OCI-LY1 (cell line): ENCODE data around the gene TP53I3.
"Not testable (repeated sequence)": the region's sequence is repeated elsewhere in the genome, so short reads cannot be mapped to it uniquely, and the experiment has no call there.

Experiments
- H2AFZ ChIP-seq: fragments of 200-600 bp; sonication (generic), shearing (Covaris generic); 2 replicates; pipeline ENCODE4 v1.6.0; 2014; ENCODE audit warnings: antibody characterized with exemption, mild to moderate bottlenecking, low read length
- H3F3A ChIP-seq: fragments of 200-600 bp; sonication (generic), shearing (Covaris generic); 2 replicates; pipeline ENCODE4 v1.6.0; 2014; ENCODE audit warnings: mild to moderate bottlenecking, antibody characterized with exemption, low read length, moderate library complexity; ENCODE audit not compliant: insufficient read depth
- H3K27ac ChIP-seq: fragments of 200-600 bp; sonication (generic); 2 replicates; pipeline ENCODE4 v1.5.1; 2014; ENCODE audit warnings: low read length, mixed run types, mild to moderate bottlenecking, low read depth; ENCODE audit not compliant: poor library complexity, severe bottlenecking
- H3K27me3 ChIP-seq: fragments of 200-600 bp; sonication (generic); 2 replicates; pipeline ENCODE4 v1.6.0; 2014; ENCODE audit warnings: antibody characterized with exemption, mild to moderate bottlenecking, low read length, moderate library complexity; ENCODE audit not compliant: insufficient read depth
- H3K36me3 ChIP-seq: fragments of 200-600 bp; sonication (generic); 2 replicates; pipeline ENCODE4 v1.6.1; 2014; ENCODE audit warnings: mild to moderate bottlenecking, antibody characterized with exemption, low read length, moderate library complexity, mixed read lengths; ENCODE audit not compliant: insufficient read depth
- H3K4me1 ChIP-seq: fragments of 200-600 bp; sonication (generic); 2 replicates; pipeline ENCODE4 v1.5.1; 2014; ENCODE audit warnings: mild to moderate bottlenecking, low read length, moderate library complexity; ENCODE audit not compliant: insufficient read depth, severe bottlenecking
- H3K4me2 ChIP-seq: fragments of 200-600 bp; sonication (generic), shearing (Covaris generic); 2 replicates; pipeline ENCODE4 v1.6.1; 2014; ENCODE audit warnings: low read length
- H3K4me3 ChIP-seq: fragments of 200-600 bp; sonication (generic); 2 replicates; pipeline ENCODE4 v1.5.1; 2014; ENCODE audit warnings: low read length, low read depth, mild to moderate bottlenecking, mixed read lengths; ENCODE audit not compliant: poor library complexity, severe bottlenecking
- H3K79me2 ChIP-seq: fragments of 200-600 bp; shearing (Covaris generic); 2 replicates; pipeline ENCODE4 v1.6.1; 2016; ENCODE audit warnings: mixed run types, low read length, mixed read lengths; ENCODE audit not compliant: insufficient read depth
- H3K9ac ChIP-seq: fragments of 200-600 bp; sonication (generic), shearing (Covaris generic); 2 replicates; pipeline ENCODE4 v1.6.1; 2014; ENCODE audit warnings: mild to moderate bottlenecking, low read length, mixed read lengths
- H3K9me2 ChIP-seq: fragments of 200-600 bp; sonication (generic), shearing (Covaris generic); 2 replicates; pipeline ENCODE4 v1.6.1; 2014; ENCODE audit warnings: low read depth, mild to moderate bottlenecking, low read length, mixed read lengths
- H3K9me3 ChIP-seq: fragments of 200-600 bp; shearing (Covaris generic); 2 replicates; pipeline ENCODE4 v1.6.1; 2014; ENCODE audit warnings: low read length, mixed read lengths
- H4K20me1 ChIP-seq: fragments of 200-600 bp; sonication (generic), shearing (Covaris generic); 2 replicates; pipeline ENCODE4 v1.6.0; 2016; ENCODE audit warnings: mild to moderate bottlenecking, low read length; ENCODE audit not compliant: insufficient read depth
- CTCF ChIP-seq: fragments of 200-600 bp; sonication (generic), shearing (Covaris generic); IDR thresholded peaks from 2 replicates; pipeline ENCODE4 v1.5.1; 2017; ENCODE audit warnings: mild to moderate bottlenecking, antibody characterized with exemption, low read length, moderate library complexity, mixed read lengths
- EZH2 ChIP-seq: fragments of 200-600 bp; sonication (generic), shearing (Covaris generic); IDR thresholded peaks from 2 replicates; pipeline ENCODE4 v1.8.0; 2017; ENCODE audit warnings: borderline replicate concordance, mixed run types, mild to moderate bottlenecking, antibody characterized with exemption, low read length, moderate library complexity, mixed read lengths

Gene TP53I3

GRCh38 chr2:24101992-24102391 is 17.4 kb upstream of the TP53I3 start:
- H3K9ac ChIP-seq = no peak overlapping the region
- H3K9me2 ChIP-seq = no peaks in the 10 kb centered on the region

GRCh38 chr2:24100732-24101131 is 16.1 kb upstream of the TP53I3 start:
- not testable (repeated sequence) for H3K27me3 ChIP-seq, H4K20me1 ChIP-seq, H3K4me1 ChIP-seq, H3F3A ChIP-seq, H3K9me2 ChIP-seq, H3K4me3 ChIP-seq, H3K36me3 ChIP-seq, H2AFZ ChIP-seq, H3K79me2 ChIP-seq, H3K9ac ChIP-seq, H3K4me2 ChIP-seq, H3K27ac ChIP-seq, H3K9me3 ChIP-seq

More at GRCh38 chr2:24101992-24102391, 17.4 kb upstream of the TP53I3 start:
- no peak overlapping the region for H2AFZ ChIP-seq
- no peak for TF ChIP-seq EZH2
- no peak for TF ChIP-seq CTCF
- H3K4me3 ChIP-seq = no peak overlapping the region
- no peaks in the 10 kb centered on the region for H3K36me3 ChIP-seq
- H3F3A ChIP-seq = no peaks in the 10 kb centered on the region
- H3K9me3 ChIP-seq = no peaks in the 10 kb centered on the region
- H3K4me1 ChIP-seq = no peaks in the 10 kb centered on the region
- H4K20me1 ChIP-seq = no peaks in the 10 kb centered on the region
- no peaks in the 10 kb centered on the region for H3K27me3 ChIP-seq
- H3K27ac ChIP-seq = no peak overlapping the region
- H3K79me2 ChIP-seq = no peaks in the 10 kb centered on the region
- H3K4me2 ChIP-seq = no peak overlapping the region

GRCh38 chr2:24095171-24095677 is 10.6 kb upstream of the TP53I3 start:
- H3K27ac ChIP-seq, H3K36me3 ChIP-seq, H2AFZ ChIP-seq, H3K4me2 ChIP-seq, H3K9me3 ChIP-seq, H4K20me1 ChIP-seq, H3K9me2 ChIP-seq, H3K4me1 ChIP-seq, H3K4me3 ChIP-seq, H3F3A ChIP-seq, H3K79me2 ChIP-seq, H3K27me3 ChIP-seq, H3K9ac ChIP-seq: not testable (repeated sequence)

GRCh38 chr2:24093270-24093669 is 8.6 kb upstream of the TP53I3 start:
- not testable (repeated sequence) for H3K79me2 ChIP-seq, H3F3A ChIP-seq, H3K9ac ChIP-seq, H2AFZ ChIP-seq, H3K4me2 ChIP-seq, H3K27me3 ChIP-seq, H3K4me3 ChIP-seq, H4K20me1 ChIP-seq, H3K27ac ChIP-seq, H3K4me1 ChIP-seq, H3K9me3 ChIP-seq, H3K36me3 ChIP-seq, H3K9me2 ChIP-seq

- Histone ChIP-seq H4K20me1 (no peaks in the 10 kb centered on the region), H3K36me3 (no peaks in the 10 kb centered on the region), H3K79me2 (no peaks in the 10 kb centered on the region), H2AFZ (no peak overlapping the region), H3K4me2 (no peak overlapping the region), H3K27me3 (no peaks in the 10 kb centered on the region), H3K9me3 (no peaks in the 10 kb centered on the region), H3K9ac (no peak overlapping the region), H3K27ac (no peak overlapping the region), H3F3A (no peaks in the 10 kb centered on the region), H3K4me1 (peaks cover 7% of the 10 kb centered on the region), H3K9me2 (no peaks in the 10 kb centered on the region), H3K4me3 (no peak overlapping the region)
- no peak for TF ChIP-seq CTCF
- TF ChIP-seq EZH2 = no peak
Observed at GRCh38 chr2:24088821-24089359, 4.3 kb upstream of the TP53I3 start.
